ENCODE data around the gene NUP43. TPM values are rescaled to one million over a fixed set of nuclear protein-coding genes. Genes with fewer than 3 reads are reported as not detected.
"Not testable (repeated sequence)": the region's sequence is repeated elsewhere in the genome, so short reads cannot be mapped to it uniquely, and the experiment has no call there.

NUP43 gene
- total and polyA plus RNA-seq, 8 donors, result 28.7 to 49.6 (median 44.7) TPM

DNA sequence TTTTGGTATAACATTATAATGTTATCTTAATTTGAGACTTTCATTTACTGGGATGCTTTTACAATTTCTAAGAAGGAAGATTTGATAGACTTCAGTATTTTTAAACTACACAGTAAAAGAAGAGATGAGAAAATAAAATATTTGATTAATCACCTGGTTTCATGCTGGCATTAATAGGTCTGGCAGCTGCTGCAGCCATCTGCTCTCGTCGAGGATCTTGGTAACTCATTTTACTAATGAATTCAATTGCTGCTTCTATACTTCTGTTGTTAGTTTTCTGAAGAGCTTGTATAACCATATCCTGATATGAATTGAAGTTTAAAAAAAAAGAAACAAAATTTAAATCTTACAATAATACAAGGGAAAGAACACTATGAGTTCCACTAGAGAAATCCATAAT lies 51.4 kb downstream of the NUP43 start:
- H3K27me3 ChIP-seq, result no peaks in the 10 kb centered on the region
- peaks cover 0 to 52% of the 10 kb centered on the region in 2 donors for H3K36me3 ChIP-seq
- H3K4me3 ChIP-seq, result no peak overlapping the region
- TF ChIP-seq, protein P1, sequence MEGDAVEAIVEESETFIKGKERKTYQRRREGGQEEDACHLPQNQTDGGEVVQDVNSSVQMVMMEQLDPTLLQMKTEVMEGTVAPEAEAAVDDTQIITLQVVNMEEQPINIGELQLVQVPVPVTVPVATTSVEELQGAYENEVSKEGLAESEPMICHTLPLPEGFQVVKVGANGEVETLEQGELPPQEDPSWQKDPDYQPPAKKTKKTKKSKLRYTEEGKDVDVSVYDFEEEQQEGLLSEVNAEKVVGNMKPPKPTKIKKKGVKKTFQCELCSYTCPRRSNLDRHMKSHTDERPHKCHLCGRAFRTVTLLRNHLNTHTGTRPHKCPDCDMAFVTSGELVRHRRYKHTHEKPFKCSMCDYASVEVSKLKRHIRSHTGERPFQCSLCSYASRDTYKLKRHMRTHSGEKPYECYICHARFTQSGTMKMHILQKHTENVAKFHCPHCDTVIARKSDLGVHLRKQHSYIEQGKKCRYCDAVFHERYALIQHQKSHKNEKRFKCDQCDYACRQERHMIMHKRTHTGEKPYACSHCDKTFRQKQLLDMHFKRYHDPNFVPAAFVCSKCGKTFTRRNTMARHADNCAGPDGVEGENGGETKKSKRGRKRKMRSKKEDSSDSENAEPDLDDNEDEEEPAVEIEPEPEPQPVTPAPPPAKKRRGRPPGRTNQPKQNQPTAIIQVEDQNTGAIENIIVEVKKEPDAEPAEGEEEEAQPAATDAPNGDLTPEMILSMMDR (IDR thresholded peaks at IDR 0.05), result no peak
- DNase-seq, result no peak
- no peaks in the 10 kb centered on the region for H3K9me3 ChIP-seq
- no peak for ATAC-seq
- H3K4me1 ChIP-seq, result peaks cover 0 to 2% of the 10 kb centered on the region in 2 donors
- intact Hi-C loops (cut with DNase I), result no loop called here
- H3K27ac ChIP-seq, result no peak overlapping the region

DNA sequence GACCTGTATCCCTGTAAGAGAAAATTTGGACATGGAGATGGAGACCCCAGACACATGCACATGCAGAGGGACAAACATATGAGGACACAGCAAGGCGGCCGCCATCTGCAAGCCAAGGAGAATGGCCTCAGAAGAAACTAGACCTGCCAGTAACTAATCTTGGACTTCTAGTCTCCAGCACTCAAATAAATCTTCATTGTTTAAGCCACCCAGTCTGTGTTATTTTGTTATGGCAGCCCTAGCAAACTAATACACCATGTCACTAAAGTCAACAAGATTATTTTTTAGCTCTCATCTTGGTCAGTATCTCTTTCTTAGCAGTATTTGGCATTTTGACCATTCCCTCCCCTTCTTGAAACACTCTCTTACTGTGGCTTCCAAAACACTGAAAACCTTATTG lies 55.1 kb downstream of the NUP43 start:
- TF ChIP-seq, protein P1 (IDR thresholded peaks at IDR 0.05), result no peak
- no peak overlapping the region for H3K27ac ChIP-seq
- no peaks in the 10 kb centered on the region for H3K9me3 ChIP-seq
- H3K36me3 ChIP-seq, result peaks cover 0 to 76% of the 10 kb centered on the region in 2 donors
- no peaks in the 10 kb centered on the region for H3K27me3 ChIP-seq
- DNase-seq (no peak), ATAC-seq (no peak)
- H3K4me3 ChIP-seq, result no peak overlapping the region
- intact Hi-C loops (cut with DNase I), result no loop called here
- no peaks in the 10 kb centered on the region for H3K4me1 ChIP-seq

DNA sequence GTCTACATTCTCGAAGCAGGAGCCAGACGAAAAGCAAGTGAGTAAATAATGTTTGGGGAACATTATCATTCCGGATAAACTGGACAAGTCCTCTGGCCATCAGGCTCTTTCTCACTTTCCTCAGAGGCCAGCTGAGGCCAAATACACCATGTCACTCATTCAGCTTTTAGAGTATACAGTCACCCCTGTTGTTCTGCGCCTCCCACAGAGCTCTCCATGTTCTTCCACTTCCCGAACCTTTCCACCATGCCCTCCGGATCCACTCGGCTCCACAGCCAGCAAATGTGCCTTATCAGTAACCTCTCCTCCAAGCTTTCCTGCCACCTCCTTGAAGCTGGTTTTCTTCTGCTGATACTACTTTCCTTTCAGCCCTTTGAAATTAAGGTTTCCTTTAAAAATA lies 60.1 kb downstream of the NUP43 start:
- no peaks in the 10 kb centered on the region for H3K4me1 ChIP-seq
- no peak overlapping the region for H3K4me3 ChIP-seq
- TF ChIP-seq, protein P1 (IDR thresholded peaks at IDR 0.05), result no peak
- no peaks in the 10 kb centered on the region for H3K27me3 ChIP-seq
- no peak for ATAC-seq
- H3K36me3 ChIP-seq, result peaks cover 0 to 74% of the 10 kb centered on the region in 2 donors
- H3K27ac ChIP-seq, result no peak overlapping the region
- intact Hi-C loops (cut with DNase I), result no loop called here
- DNase-seq, result no peak
- H3K9me3 ChIP-seq, result no peaks in the 10 kb centered on the region

DNA sequence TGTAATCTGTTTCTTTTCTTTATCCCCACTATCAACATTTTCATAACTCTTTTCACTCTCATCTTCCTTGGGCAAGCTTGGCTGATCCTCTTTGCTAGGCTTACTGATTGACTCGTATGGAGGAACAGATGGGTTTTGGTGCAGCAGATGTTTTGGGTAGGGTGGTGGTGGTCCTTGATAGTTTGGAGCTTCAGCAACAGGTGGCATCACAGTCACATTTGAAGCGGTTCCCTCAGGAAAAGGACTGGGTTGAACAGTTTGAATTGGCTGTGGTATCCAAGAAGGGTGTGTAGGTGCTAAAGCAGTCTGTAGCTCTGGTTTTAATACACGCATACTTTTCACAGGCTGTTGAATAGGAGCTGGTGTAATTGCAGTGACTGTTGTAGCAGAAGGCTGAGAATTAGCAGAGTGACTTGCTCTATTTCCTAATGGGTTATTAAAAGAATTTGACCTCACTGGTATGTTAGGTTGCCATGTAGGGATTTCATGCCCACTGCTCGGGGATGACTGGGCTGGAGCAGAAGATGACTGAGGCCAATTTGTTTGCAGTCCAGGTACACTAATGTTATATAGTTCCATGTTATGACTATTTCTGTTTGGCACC lies 63.0 kb downstream of the NUP43 start:
- intact Hi-C loops (cut with DNase I), result no loop called here
- H3K27ac ChIP-seq, result no peak overlapping the region
- TF ChIP-seq, protein P1 (IDR thresholded peaks at IDR 0.05), result no peak
- H3K9me3 ChIP-seq, result no peaks in the 10 kb centered on the region
- peaks cover 0 to 64% of the 10 kb centered on the region in 2 donors for H3K36me3 ChIP-seq
- ATAC-seq (no peak), DNase-seq (no peak)
- H3K4me3 ChIP-seq, result no peak overlapping the region
- no peaks in the 10 kb centered on the region for H3K4me1 ChIP-seq
- H3K27me3 ChIP-seq, result no peaks in the 10 kb centered on the region

DNA sequence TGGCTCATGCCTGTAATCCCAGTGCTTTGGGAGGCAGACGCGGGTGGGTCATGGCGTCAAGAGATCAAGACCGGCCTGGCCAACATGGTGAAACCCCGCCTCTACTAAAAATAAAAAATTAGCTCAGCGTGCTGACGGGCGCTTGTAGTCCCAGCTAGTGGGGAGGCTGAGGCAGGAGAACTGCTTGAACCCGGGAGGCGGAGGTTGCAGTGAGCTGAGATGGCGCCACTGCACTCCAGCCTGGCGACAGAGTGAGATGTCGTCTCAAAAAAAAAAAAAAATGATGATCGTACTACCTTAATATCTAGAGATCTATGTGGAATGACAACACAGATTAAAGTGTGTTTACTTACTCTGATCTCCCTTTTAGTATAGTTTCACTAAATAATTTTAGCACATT lies 64.5 kb downstream of the NUP43 start:
- H3K27ac ChIP-seq; H3K4me1 ChIP-seq; DNase-seq; ATAC-seq; intact Hi-C loops (cut with DNase I); H3K4me3 ChIP-seq; H3K27me3 ChIP-seq; H3K9me3 ChIP-seq: not testable (repeated sequence)
- H3K36me3 ChIP-seq, result peaks cover 0 to 65% of the 10 kb centered on the region in 2 donors

DNA sequence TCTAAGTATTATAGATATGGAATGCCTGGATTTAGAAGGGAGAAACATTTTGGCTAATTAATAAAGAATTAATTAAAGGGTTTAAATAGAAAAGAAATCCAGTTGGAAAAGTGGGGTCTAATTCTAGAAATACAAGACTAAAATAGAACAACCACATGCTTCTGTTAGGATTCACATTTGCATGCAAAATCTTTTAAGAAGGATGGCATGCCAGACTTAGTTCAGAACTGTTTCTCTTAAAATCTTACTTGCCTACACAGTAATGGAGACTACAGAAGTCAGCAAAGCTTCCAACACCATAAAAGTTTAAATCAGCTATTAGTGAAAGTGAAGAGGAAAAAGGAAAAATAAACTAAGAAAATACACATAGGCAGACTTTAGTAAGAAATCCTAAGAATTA lies 65.1 kb downstream of the NUP43 start:
- Histone ChIP-seq H3K36me3 (peaks cover 0 to 70% of the 10 kb centered on the region in 2 donors), H3K4me3 (no peak overlapping the region), H3K9me3 (no peaks in the 10 kb centered on the region), H3K27ac (no peak overlapping the region), H3K4me1 (no peaks in the 10 kb centered on the region), H3K27me3 (no peaks in the 10 kb centered on the region)
- DNase-seq (no peak), ATAC-seq (no peak)
- TF ChIP-seq, protein P1 (IDR thresholded peaks at IDR 0.05), result no peak
- intact Hi-C loops (cut with DNase I), result no loop called here

Measured in left lung (tissue), 10 donors.